Measurements from ENCODE around the gene CDYL2.

The CDYL2 gene

GRCh38 chr16:80707686-80708085 lies 96.7 kb downstream of the CDYL2 start:
- DNase-seq (ENCODE audit: low read depth in 2 of 2): no peak

- no peak for DNase-seq (ENCODE audit: low read depth in 2 of 2)
Observed at GRCh38 chr16:80705596-80705995, 98.8 kb downstream of the CDYL2 start.

- no peak for DNase-seq (ENCODE audit: low read depth in 2 of 2)
Observed at GRCh38 chr16:80704751-80705505, 99.5 kb downstream of the CDYL2 start.

DNA sequence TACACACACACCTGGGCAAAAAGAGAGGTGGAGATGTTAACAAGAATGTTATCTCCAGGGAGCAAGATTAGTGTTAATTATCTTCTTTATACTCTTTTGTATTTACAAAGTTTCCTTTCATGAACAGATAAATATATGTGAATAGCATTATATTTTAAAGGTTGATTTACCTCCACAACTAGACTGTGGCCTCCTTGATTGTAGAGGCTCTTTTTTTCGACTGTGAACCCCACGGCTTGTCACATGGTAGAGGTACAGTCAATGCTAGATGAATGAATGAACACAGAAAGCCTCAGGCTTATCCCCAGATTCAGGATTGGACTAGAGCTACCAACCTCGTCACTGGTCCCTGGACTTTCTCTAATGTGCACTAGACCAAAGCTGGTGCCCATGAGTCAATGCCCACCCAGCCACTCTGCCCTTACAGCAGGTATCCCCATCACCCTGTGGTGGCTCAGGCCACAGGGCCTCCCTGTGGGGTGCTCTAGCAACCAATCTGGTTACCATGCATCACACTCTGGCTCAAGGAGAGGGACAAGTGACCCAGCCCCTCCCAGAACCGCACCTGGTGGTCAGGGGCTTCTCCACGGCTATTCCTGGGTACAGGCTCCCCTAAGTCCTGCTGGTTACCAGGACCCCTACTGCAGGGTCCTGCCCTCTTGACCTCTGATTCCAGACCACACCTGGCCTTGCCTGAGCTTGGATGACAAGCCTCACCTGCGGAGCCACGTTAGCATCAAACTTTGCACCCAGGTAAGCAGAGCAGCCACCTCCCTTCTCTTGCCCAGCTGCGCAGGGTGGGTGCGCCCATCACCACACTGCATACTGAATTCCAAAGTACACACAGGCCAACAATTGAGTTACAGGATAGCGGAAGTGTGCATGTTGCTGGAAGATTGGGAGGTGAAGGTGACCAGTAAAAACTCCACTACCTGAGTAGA lies 101.0 kb downstream of the CDYL2 start:
- no peak for DNase-seq (ENCODE audit: low read depth in 2 of 2)

DNA sequence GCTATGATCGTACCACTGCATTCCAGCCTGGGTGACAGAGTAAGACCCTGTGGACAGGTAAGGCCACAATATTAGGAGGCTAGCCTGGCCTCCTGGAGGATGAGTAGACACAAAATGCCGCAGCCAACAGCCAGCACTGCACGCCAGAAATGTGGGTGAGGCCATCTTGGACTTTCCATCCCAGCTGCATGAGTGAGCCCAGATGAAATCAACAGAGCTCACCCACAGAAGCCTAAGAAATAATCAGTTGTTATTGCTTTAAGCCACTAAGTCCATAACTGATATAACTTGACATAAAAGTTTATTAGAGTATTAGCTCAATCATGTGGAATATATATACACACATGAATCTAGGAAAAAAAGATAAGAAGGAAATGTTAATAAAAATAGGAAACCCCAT lies 101.7 kb downstream of the CDYL2 start:
- no peak for DNase-seq (ENCODE audit: low read depth in 2 of 2)

DNA sequence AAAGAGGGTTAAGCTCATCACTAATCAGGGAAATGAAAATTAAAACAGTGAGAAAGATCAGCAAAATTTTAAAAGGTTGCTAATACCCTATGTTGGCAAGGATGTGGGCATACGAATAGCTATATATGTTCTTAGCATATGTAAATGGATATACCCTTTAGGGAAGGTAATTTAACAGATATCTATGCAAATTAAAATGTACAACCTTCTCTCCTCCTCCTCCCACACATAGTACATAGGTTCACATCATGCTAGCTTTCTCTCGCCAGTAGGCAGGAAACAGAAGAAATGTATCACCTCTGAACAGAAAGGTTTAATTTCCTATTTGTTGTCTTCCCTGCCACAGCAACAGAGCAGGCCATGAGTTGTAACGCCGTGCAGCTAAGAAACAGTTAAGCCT lies 103.8 kb downstream of the CDYL2 start:
- DNase-seq (ENCODE audit: low read depth in 2 of 2): no peak

DNA sequence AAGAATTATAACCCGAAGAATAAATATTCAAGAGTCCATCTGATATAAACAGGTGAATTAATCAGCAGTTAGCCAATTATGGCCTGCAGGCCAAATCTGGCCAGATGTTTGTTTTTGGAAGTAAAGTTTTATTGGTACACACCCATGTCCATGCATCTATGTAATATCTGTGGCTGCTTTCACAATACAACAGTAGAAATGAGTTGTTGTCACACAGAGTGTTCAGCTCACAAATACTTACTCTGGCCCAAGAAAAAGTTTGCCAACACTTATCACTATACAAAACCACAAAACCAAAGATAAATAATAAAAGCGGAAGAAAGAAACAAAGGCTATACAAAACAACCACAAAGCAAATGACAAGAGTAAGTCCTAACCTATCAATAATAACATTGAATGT lies 109.4 kb downstream of the CDYL2 start:
- no peak for DNase-seq (ENCODE audit: low read depth in 2 of 2)

DNA sequence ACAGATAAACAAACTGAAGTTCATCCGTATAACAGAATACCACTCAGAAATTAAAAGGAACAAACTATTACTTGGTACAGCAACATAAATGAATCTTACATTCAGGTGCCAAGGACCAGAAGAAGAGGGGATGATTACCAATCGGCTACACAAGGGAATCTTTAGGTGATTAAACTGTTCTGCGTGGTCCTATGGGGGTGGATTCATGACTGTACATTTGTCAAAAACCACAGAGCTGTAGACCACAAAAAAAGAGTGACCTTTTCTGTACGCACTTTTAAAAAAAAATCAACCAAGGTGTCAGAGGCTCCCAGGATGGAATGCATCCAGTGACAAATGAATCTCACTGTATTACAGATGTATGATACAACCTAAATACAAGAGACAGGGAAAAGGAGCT lies 110.8 kb downstream of the CDYL2 start:
- no peak for DNase-seq (ENCODE audit: low read depth in 2 of 2)

DNA sequence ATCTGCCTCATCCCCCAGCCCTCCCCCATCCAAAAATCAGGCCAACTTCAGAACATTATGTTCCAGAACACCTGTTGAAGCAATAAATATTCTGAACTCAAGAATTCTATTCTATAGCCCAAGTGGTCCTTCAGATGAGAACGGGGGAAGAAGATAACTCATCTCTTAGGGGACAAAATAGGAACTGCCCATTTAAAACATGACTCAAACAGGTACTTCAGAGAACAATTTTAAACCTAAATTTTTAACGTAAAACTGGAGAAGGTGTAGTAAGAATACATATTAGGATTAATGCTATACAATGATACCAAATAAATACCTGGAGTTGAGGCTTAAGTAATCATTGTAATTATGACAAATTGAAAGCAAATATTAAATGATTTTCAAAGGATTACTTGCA lies 112.1 kb downstream of the CDYL2 start:
- DNase-seq (ENCODE audit: low read depth in 2 of 2): no peak

- DNase-seq (ENCODE audit: low read depth in 2 of 2): no peak
Observed at GRCh38 chr16:80691111-80691741, 113.2 kb downstream of the CDYL2 start.

DNA sequence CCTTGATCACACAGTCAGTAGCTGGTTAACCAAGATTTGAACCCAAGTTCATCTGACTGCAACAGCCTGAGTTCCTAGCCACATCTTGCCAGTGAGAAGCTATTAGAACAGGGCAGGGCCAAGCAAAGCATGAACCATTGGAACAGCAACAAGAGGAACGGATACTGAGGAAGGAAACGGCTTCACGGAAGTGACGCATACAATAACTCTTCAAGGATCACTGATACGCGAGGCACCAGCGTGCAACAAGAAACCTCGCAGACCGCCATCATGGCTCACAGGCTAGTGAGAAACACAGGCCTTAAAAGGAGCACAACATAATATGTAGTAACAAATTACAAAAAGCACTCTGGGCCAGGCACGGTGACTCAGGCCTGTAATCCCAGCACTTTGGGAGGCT lies 114.9 kb downstream of the CDYL2 start:
- no peak for DNase-seq (ENCODE audit: low read depth in 2 of 2)

DNA sequence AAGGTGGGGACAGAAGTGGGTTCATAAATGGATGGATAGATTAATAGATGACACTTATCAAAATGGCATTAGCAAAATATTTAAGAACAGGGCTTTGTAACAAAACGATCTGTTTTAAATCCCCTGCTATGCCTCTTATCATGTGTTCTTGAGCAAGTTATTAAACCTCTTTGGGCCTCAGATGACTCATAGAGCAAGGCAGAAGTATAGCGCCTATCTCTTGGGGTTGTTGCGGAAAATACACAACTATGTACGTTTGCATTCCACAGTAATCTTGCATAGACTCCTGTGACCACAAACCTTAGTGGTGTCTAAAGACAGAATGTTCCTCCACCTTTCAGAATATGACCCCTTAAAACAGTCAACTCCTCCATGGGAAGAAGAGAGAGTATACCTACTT lies 116.8 kb downstream of the CDYL2 start:
- DNase-seq (ENCODE audit: low read depth in 2 of 2): no peak

- DNase-seq (ENCODE audit: low read depth in 2 of 2): no peak
Observed at GRCh38 chr16:80684906-80685305, 119.5 kb downstream of the CDYL2 start.

- no peak for DNase-seq (ENCODE audit: low read depth in 2 of 2)
Observed at GRCh38 chr16:80684136-80684765, 120.1 kb downstream of the CDYL2 start.

- no peak for DNase-seq (ENCODE audit: low read depth in 2 of 2)
Observed at GRCh38 chr16:80683646-80684045, 120.8 kb downstream of the CDYL2 start.

DNA sequence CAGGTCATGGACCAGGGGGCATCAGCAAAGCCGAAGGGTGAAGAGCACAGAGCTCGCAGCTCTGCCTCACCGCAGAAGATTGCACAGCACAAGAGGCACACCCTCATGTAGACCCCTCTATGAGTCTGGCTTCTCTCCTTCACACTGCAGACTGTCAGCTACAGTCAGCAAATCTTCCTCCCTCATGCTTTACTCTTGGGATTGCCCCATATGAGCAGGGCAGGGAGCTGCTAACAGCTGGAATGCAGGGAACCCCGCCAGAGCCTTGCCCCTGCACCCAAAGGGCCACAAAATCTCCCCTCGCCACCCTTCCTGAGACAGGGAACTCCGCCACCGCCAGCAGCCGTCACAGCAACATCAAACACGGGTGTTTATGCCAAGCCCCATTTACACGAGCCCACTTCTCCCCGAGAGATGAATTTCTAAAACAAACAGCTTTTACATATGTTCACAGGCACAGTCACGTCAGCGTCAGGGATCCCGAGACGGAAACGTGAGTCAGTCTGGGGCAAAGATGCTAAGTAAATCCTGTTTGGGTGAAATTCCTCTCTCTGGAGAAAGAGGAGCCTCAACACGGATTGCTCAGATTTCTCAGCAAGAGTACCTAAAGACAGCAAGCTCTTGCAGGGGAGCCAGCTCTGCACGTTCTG lies 121.9 kb downstream of the CDYL2 start:
- no peak for DNase-seq (ENCODE audit: low read depth in 2 of 2)

- no peak for DNase-seq (ENCODE audit: low read depth in 2 of 2)
Observed at GRCh38 chr16:80681436-80681835, 123.0 kb downstream of the CDYL2 start.

GRCh38 chr16:80680839-80681238 lies 123.6 kb downstream of the CDYL2 start:
- DNase-seq (ENCODE audit: low read depth in 2 of 2): no peak

DNA sequence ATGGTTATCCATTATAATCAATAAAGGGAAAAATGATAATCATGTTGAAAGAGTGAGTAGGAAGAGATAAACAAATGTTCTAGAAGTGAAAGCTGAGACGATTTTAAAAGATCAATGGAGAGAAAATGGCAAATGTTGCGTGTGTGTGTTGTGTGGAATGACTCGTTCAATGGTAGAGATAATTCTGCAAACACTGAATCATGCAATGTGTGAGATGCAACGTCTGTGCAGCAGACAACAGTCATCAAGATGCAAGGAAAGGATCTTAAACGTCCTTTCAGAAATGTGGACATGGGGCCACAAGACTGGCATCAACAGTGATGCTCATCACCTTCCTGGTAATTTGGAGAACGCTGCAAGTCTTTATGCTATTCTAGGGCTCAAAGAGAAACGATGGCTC lies 124.4 kb downstream of the CDYL2 start:
- no peak for DNase-seq (ENCODE audit: low read depth in 2 of 2)

DNA sequence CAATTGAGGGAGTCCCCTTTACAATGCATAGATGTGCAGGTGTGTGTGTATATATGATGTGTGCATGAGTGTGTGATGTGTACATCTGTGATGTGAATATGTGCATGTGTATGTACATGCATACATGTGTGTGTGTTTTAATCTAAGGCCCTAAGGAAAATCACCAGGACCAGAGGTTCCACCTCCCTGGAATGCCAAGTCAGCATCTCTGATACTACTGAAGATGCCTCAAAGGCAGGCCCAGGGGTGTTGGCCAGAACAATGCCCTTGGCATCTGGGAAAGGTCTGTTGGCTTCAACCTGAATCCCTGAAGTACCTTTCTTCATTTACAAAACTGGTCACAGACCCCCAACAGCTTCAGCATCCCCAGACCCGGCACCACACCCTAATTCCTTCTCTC lies 129.5 kb downstream of the CDYL2 start:
- no peak for DNase-seq (ENCODE audit: low read depth in 2 of 2)

- DNase-seq (ENCODE audit: low read depth in 2 of 2): no peak
Observed at GRCh38 chr16:80672379-80672778, 132.0 kb downstream of the CDYL2 start.

Data from stimulated activated CD8-positive, alpha-beta memory T cell treated with anti-CD3 and anti-CD28 coated beads, Interleukin-15, amount 100 ng/mL, for 4 hours (primary cell).